Measurements from ENCODE around the gene MANSC4. TPM values are rescaled to one million over a fixed set of nuclear protein-coding genes. Genes with fewer than 3 reads are reported as not detected.

MANSC4 gene
- total and polyA plus RNA-seq, 9 of the 15 experiments (the other 6 are each of a cell fraction or from before 2014, with no cell fraction given): not detected

DNA sequence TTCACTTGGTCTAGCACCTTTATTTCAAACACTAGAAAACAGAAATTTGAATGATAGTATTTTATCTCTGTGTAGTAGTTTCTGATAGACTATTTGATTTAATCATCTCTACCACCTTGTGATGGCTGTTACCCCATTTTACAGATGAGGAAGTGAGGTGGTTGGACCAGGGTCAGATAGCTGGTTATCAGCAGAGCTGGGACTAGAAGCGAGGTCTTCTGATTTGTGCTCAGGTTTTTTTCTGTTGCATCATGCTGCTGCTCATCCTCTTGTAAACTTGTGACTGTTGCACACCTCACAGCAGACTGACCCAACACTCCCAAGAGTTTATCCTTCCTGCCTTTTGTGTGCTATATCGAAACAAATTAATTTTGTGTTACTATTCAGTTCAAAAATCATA is 10.1 kb upstream of the MANSC4 start:
- peaks cover 0 to 6% of the 10 kb centered on the region in 2 experiments; a peak in 2 of 5 replicates for H3K4me1 ChIP-seq (replicated peaks in 1 of 2; ENCODE audit: control insufficient read depth in 2 of 2, insufficient read depth in 2 of 2, low read length in 2 of 2)
- no peaks in the 10 kb centered on the region for H3K27me3 ChIP-seq (ENCODE audit: control insufficient read depth in 2 of 2, insufficient read depth in 2 of 2, low read length in 2 of 2)
- no TSS peak for BruUV-seq (replicated peaks)
- 36% methylated on average over 2 of the region's 2 CpGs for WGBS (ENCODE audit: insufficient coverage, low coverage, missing lambda C conversion rate)
- CTCF ChIA-PET (ENCODE audit: low intra/inter-chr PET ratio): no interaction called here
- H3K79me2 ChIP-seq (ENCODE audit: control insufficient read depth, insufficient read depth, low read length): no peaks in the 10 kb centered on the region
- POLR2A ChIA-PET: interaction anchor here (0.9 kb wide), 1 partner anchor 10 kb away, joined by 3 read pairs; the partner anchor contains the start of genes KLHL42 and MANSC4
- H2AFZ ChIP-seq (ENCODE audit: low read depth, low read length): no peak overlapping the region
- H3K9ac ChIP-seq (ENCODE audit: insufficient read depth in 1 of 2, low read depth in 2 of 2, low read length in 2 of 2): no peak overlapping the region
- in situ Hi-C loops (cut with MboI) (no loop called here), intact Hi-C loops (cut with micrococcal nuclease) (no loop called here)
- ATAC-seq: peak; percentile 79
- no peak overlapping the region for H3K4me2 ChIP-seq (ENCODE audit: insufficient read depth, low read length)
- no peaks in the 10 kb centered on the region for H4K20me1 ChIP-seq (replicated peaks; ENCODE audit: control insufficient read depth, insufficient read depth, low read length)
- no peak overlapping the region for H3K27ac ChIP-seq (ENCODE audit: extremely low read depth, low read depth, low read length)
- H3K36me3 ChIP-seq (ENCODE audit: control insufficient read depth, insufficient read depth, low read length): peaks cover 39% of the 10 kb centered on the region; the same call in 2 of the 3 replicates
- peak in 1 of 4 experiments; percentile 39 for DNase-seq (ENCODE audit: extremely low read depth in 1 of 4, low spot score in 3 of 4)
- FAIRE-seq: no peak
- H3K9me3 ChIP-seq (replicated peaks; ENCODE audit: control insufficient read depth, insufficient read depth, low read depth, low read length): no peaks in the 10 kb centered on the region
- H3K9me1 ChIP-seq (ENCODE audit: control insufficient read depth, insufficient read depth, low read length): no peaks in the 10 kb centered on the region
- no peak overlapping the region for H3K4me3 ChIP-seq
- TF ChIP-seq ZNF668 (CRISPR knock-in tag; IDR thresholded peaks at IDR 0.05): no peak
- no peak for TF ChIP-seq RBFOX2 (IDR thresholded peaks at IDR 0.05; ENCODE audit: low read depth, low read length)
- TF ChIP-seq ZNF134 (CRISPR knock-in tag; conservative IDR thresholded peaks at IDR 0.05): no peak
- TF ChIP-seq ZFP30 (CRISPR knock-in tag; IDR thresholded peaks at IDR 0.05; ENCODE audit: borderline replicate concordance): no peak
- no peak for TF ChIP-seq NR4A1 (CRISPR knock-in tag; IDR thresholded peaks at IDR 0.05)
- TF ChIP-seq NR4A1 (tag; IDR thresholded peaks at IDR 0.05): no peak
- TF ChIP-seq SOX6 (IDR thresholded peaks at IDR 0.05): peak; percentile 43; the same call in 1 of the 2 replicates
- TF ChIP-seq TRIM28 (IDR thresholded peaks at IDR 0.05): no peak
- TF ChIP-seq SPI1 (IDR thresholded peaks at IDR 0.05; ENCODE audit: borderline replicate concordance, low read depth, low read length): peak; percentile 31; the same call in 1 of the 2 replicates
- TF ChIP-seq ZNF124 (CRISPR knock-in tag; IDR thresholded peaks at IDR 0.05): no peak
- no peak for TF ChIP-seq ZNF140 (CRISPR knock-in tag; IDR thresholded peaks at IDR 0.05)
- TF ChIP-seq, protein P1, sequence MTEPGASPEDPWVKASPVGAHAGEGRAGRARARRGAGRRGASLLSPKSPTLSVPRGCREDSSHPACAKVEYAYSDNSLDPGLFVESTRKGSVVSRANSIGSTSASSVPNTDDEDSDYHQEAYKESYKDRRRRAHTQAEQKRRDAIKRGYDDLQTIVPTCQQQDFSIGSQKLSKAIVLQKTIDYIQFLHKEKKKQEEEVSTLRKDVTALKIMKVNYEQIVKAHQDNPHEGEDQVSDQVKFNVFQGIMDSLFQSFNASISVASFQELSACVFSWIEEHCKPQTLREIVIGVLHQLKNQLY (CRISPR knock-in tag; conservative IDR thresholded peaks at IDR 0.05): no peak
- peak; percentile 17; the same call in 1 of the 2 replicates for TF ChIP-seq CXXC5 (CRISPR knock-in tag; IDR thresholded peaks at IDR 0.05)
- TF ChIP-seq KDM5B (IDR thresholded peaks at IDR 0.05; ENCODE audit: insufficient replicate concordance, low read depth, low read length): no peak
- no peak for TF ChIP-seq RBM34 (IDR thresholded peaks at IDR 0.05; ENCODE audit: borderline replicate concordance, insufficient read depth, low read length)
- TF ChIP-seq ZNF445 (CRISPR knock-in tag; IDR thresholded peaks at IDR 0.05; ENCODE audit: low read depth): no peak
- no peak for TF ChIP-seq CHCHD3 (CRISPR knock-in tag; IDR thresholded peaks at IDR 0.05)
- TF ChIP-seq ZNF507 (tag; conservative IDR thresholded peaks at IDR 0.05): no peak
- TF ChIP-seq ZBTB8A (IDR thresholded peaks at IDR 0.05; ENCODE audit: partially characterized antibody): no peak
- TF ChIP-seq CEBPG (CRISPR knock-in tag; IDR thresholded peaks at IDR 0.05): peak; percentile 84
- peak; percentile 26 to 95; a peak in 2 of 4 replicates for TF ChIP-seq CEBPG (tag; conservative IDR thresholded peaks at IDR 0.05 in 1 of 2, IDR thresholded peaks at IDR 0.05 in 1 of 2)
- TF ChIP-seq RCOR1 (IDR thresholded peaks at IDR 0.05; ENCODE audit: borderline replicate concordance in 1 of 2, low read depth in 2 of 2, low read length in 2 of 2): peak in 1 of 2 experiments; percentile 96; a peak in 2 of 4 replicates
- TF ChIP-seq PTBP1 (IDR thresholded peaks at IDR 0.05; ENCODE audit: low read depth, low read length): no peak
- no peak for TF ChIP-seq NR3C1 (CRISPR knock-in tag; IDR thresholded peaks at IDR 0.05)
- no peak for TF ChIP-seq GATAD2B (IDR thresholded peaks at IDR 0.05; ENCODE audit: borderline replicate concordance)
- no peak; a peak in 1 of 4 replicates for TF ChIP-seq NRF1 (conservative IDR thresholded peaks at IDR 0.05 in 1 of 2, IDR thresholded peaks at IDR 0.05 in 1 of 2)
- TF ChIP-seq KDM2B (CRISPR knock-in tag; IDR thresholded peaks at IDR 0.05): no peak

Data from K562 (cell line).